ENCODE data around the gene FXYD6. TPM values are rescaled to one million over a fixed set of nuclear protein-coding genes. Genes with fewer than 3 reads are reported as not detected.

The FXYD6 gene
- total RNA-seq, 1 donor from 2014 or later = 45.8 TPM

- Histone ChIP-seq H3K27me3 (ENCODE audit: control insufficient read depth, insufficient read depth, low read length) (peaks cover 19% of the 10 kb centered on the region), H3K36me3 (ENCODE audit: control insufficient read depth, insufficient read depth, low read length) (no peaks in the 10 kb centered on the region), H3K4me3 (ENCODE audit: low read depth, low read length) (no peak overlapping the region)
- TF ChIP-seq CTCF (IDR thresholded peaks at IDR 0.05; ENCODE audit: insufficient read depth, low read length, poor library complexity, severe bottlenecking) = no peak
- no peak for DNase-seq (ENCODE audit: low read depth)
Measured at GRCh38 chr11:117872975-117873827, 3.3 kb downstream of the FXYD6 start.

- no peak for TF ChIP-seq CTCF (IDR thresholded peaks at IDR 0.05; ENCODE audit: insufficient read depth, low read length, poor library complexity, severe bottlenecking)
- no peaks in the 10 kb centered on the region for H3K36me3 ChIP-seq (ENCODE audit: control insufficient read depth, insufficient read depth, low read length)
- no peak for DNase-seq (ENCODE audit: low read depth)
- peaks cover 19% of the 10 kb centered on the region for H3K27me3 ChIP-seq (ENCODE audit: control insufficient read depth, insufficient read depth, low read length)
- no peak overlapping the region for H3K4me3 ChIP-seq (ENCODE audit: low read depth, low read length)
Measured at GRCh38 chr11:117872420-117872961, 4.0 kb downstream of the FXYD6 start.

- no peak for DNase-seq (ENCODE audit: low read depth)
- Histone ChIP-seq H3K27me3 (ENCODE audit: control insufficient read depth, insufficient read depth, low read length) (peaks cover 19% of the 10 kb centered on the region), H3K36me3 (ENCODE audit: control insufficient read depth, insufficient read depth, low read length) (no peaks in the 10 kb centered on the region), H3K4me3 (ENCODE audit: low read depth, low read length) (no peak overlapping the region)
- TF ChIP-seq CTCF (IDR thresholded peaks at IDR 0.05; ENCODE audit: insufficient read depth, low read length, poor library complexity, severe bottlenecking) = no peak
Measured at GRCh38 chr11:117871784-117872183, 4.7 kb downstream of the FXYD6 start.

- H3K27me3 ChIP-seq (ENCODE audit: control insufficient read depth, insufficient read depth, low read length) = peaks cover 15% of the 10 kb centered on the region
Measured at GRCh38 chr11:117871160-117871559, 5.3 kb downstream of the FXYD6 start.

GRCh38 chr11:117870103-117870952 is 6.1 kb downstream of the FXYD6 start:
- no peak for TF ChIP-seq CTCF (IDR thresholded peaks at IDR 0.05; ENCODE audit: insufficient read depth, low read length, poor library complexity, severe bottlenecking)
- H3K36me3 ChIP-seq (ENCODE audit: control insufficient read depth, insufficient read depth, low read length) = no peaks in the 10 kb centered on the region
- no peak for DNase-seq (ENCODE audit: low read depth)
- H3K27me3 ChIP-seq (ENCODE audit: control insufficient read depth, insufficient read depth, low read length) = peaks cover 9% of the 10 kb centered on the region
- no peak overlapping the region for H3K4me3 ChIP-seq (ENCODE audit: low read depth, low read length)

More at GRCh38 chr11:117871160-117871559, 5.3 kb downstream of the FXYD6 start:
- TF ChIP-seq CTCF (IDR thresholded peaks at IDR 0.05; ENCODE audit: insufficient read depth, low read length, poor library complexity, severe bottlenecking) = no peak
- no peak for DNase-seq (ENCODE audit: low read depth)
- Histone ChIP-seq H3K4me3 (ENCODE audit: low read depth, low read length) (no peak overlapping the region), H3K36me3 (ENCODE audit: control insufficient read depth, insufficient read depth, low read length) (no peaks in the 10 kb centered on the region)

Data from kidney epithelial cell (primary cell).